Measurements from ENCODE around the gene HCFC2. TPM values are rescaled to one million over a fixed set of nuclear protein-coding genes. Genes with fewer than 3 reads are reported as not detected.

Gene HCFC2
- total and polyA plus RNA-seq, 2 experiments from 2014 or later, result 16.6 to 24.0 TPM

DNA sequence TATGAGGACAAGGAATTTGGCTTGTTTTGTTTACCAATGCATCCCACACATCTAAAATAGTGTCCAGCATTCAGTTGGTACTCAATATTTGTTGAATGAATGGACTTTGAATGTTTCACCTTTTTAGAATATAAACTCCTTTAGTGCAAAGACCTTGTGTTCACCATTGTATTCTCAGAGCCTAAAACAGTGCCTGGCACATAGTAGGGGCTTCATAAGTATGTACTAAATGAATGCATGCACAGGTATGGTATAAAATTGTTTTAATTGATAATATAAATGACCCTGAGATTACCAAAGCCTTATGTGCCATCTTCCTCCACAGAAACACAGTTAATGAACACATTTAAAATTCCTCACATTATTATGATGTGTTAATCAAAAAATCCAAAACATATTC is 78.7 kb downstream of the HCFC2 start:
- H3K9me3 ChIP-seq (ENCODE audit: low read depth), result no peaks in the 10 kb centered on the region
- TF ChIP-seq EZH2 (IDR thresholded peaks at IDR 0.05; ENCODE audit: insufficient read depth, poor library complexity, severe bottlenecking) (no peak), EZH2phosphoT487 (IDR thresholded peaks at IDR 0.05; ENCODE audit: insufficient read depth, low read depth) (no peak)
- no peak overlapping the region for H2AFZ ChIP-seq
- H3K4me1 ChIP-seq (ENCODE audit: insufficient read depth), result 0 out of 2 replicates have a peak, but pooled peaks cover 8% of the 10 kb centered on the region
- H3K9ac ChIP-seq, result no peak overlapping the region
- H3K27ac ChIP-seq, result no peak overlapping the region
- no peaks in the 10 kb centered on the region for H3K9me2 ChIP-seq (ENCODE audit: insufficient read depth)
- H3F3A ChIP-seq (ENCODE audit: insufficient read depth), result no peaks in the 10 kb centered on the region
- H3K4me2 ChIP-seq (ENCODE audit: unreplicated experiment), result no peak overlapping the region
- no peak overlapping the region for H3K4me3 ChIP-seq
- no peaks in the 10 kb centered on the region for H3K36me3 ChIP-seq (ENCODE audit: low read depth)
- in situ Hi-C loops (cut with MboI), result no loop called here
- no peaks in the 10 kb centered on the region for H3K27me3 ChIP-seq (replicated peaks; ENCODE audit: insufficient read depth)
- no peak for DNase-seq
- H4K20me1 ChIP-seq (ENCODE audit: insufficient read depth), result no peaks in the 10 kb centered on the region
- no peaks in the 10 kb centered on the region for H3K79me2 ChIP-seq (ENCODE audit: insufficient read depth)

DNA sequence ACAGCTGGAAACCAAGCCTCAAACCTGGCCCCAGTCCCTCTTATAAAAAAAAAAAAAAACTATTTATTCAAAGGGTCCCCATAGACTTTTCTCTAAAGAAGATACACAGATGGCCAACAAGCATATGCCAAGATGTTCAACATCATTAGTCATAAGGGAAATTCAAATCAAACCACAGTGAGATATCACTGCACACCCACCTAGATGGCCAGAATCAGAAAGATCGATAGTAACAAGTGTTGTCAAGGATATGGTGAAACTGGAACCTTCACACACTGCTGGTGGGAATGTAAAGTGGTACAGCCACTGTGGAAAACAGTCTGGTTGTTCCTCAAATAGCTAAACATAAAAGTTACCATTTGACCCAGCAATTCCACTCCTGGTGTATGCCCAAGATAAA is 79.6 kb downstream of the HCFC2 start:
- TF ChIP-seq EZH2 (IDR thresholded peaks at IDR 0.05; ENCODE audit: insufficient read depth, poor library complexity, severe bottlenecking) (no peak), EZH2phosphoT487 (IDR thresholded peaks at IDR 0.05; ENCODE audit: insufficient read depth, low read depth) (no peak)
- H3F3A ChIP-seq (ENCODE audit: insufficient read depth), result no peaks in the 10 kb centered on the region
- no peaks in the 10 kb centered on the region for H4K20me1 ChIP-seq (ENCODE audit: insufficient read depth)
- no peaks in the 10 kb centered on the region for H3K79me2 ChIP-seq (ENCODE audit: insufficient read depth)
- DNase-seq, result no peak
- no peaks in the 10 kb centered on the region for H3K9me3 ChIP-seq (ENCODE audit: low read depth)
- no peaks in the 10 kb centered on the region for H3K27me3 ChIP-seq (replicated peaks; ENCODE audit: insufficient read depth)
- no peaks in the 10 kb centered on the region for H3K36me3 ChIP-seq (ENCODE audit: low read depth)
- no peak overlapping the region for H2AFZ ChIP-seq
- in situ Hi-C loops (cut with MboI), result no loop called here
- whole genome bisulfite sequencing, 2 experiments (ENCODE audit: low coverage in 1 of 2, low lambda C conversion rate in 2 of 2, missing lambda C conversion rate in 2 of 2), result 97 to 100% methylated on average over 1 of the region's 1 CpG
- H3K4me1 ChIP-seq (ENCODE audit: insufficient read depth), result 0 out of 2 replicates have a peak, but pooled peaks cover 2% of the 10 kb centered on the region
- no peak overlapping the region for H3K4me3 ChIP-seq
- no peak overlapping the region for H3K27ac ChIP-seq
- no peak overlapping the region for H3K4me2 ChIP-seq (ENCODE audit: unreplicated experiment)
- H3K9ac ChIP-seq, result no peak overlapping the region
- H3K9me2 ChIP-seq (ENCODE audit: insufficient read depth), result no peaks in the 10 kb centered on the region

DNA sequence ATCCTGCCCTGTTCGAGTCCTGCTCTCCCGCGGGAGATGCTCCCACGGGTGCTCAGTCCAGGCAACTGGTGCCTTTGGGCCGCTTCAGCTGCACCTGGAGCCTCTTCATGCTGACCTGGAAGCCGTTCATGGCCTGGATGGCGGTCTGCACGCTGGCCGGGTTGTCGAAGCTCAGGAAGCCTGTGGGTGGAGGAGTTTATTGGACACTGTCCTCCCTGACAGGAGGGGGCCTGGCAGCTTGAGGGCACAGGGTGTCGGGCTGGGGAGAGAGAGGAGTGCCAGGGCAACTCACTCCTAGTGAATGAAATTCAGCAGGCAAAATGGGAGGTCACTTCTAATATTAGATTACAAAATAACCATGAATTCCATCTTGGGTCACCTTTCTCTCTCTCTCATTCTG is 83.0 kb downstream of the HCFC2 start:
- WGBS, 2 experiments (ENCODE audit: low coverage in 1 of 2, low lambda C conversion rate in 2 of 2, missing lambda C conversion rate in 2 of 2), result 69 to 75% methylated on average over 10 to 11 of the region's 11 CpGs
- no peaks in the 10 kb centered on the region for H3K9me2 ChIP-seq (ENCODE audit: insufficient read depth)
- no peaks in the 10 kb centered on the region for H3K79me2 ChIP-seq (ENCODE audit: insufficient read depth)
- in situ Hi-C loops (cut with MboI), result no loop called here
- no peaks in the 10 kb centered on the region for H4K20me1 ChIP-seq (ENCODE audit: insufficient read depth)
- TF ChIP-seq EZH2 (IDR thresholded peaks at IDR 0.05; ENCODE audit: insufficient read depth, poor library complexity, severe bottlenecking) (no peak), EZH2phosphoT487 (IDR thresholded peaks at IDR 0.05; ENCODE audit: insufficient read depth, low read depth) (no peak)
- no peaks in the 10 kb centered on the region for H3K36me3 ChIP-seq (ENCODE audit: low read depth)
- no peak overlapping the region for H3K27ac ChIP-seq
- H3F3A ChIP-seq (ENCODE audit: insufficient read depth), result no peaks in the 10 kb centered on the region
- H3K4me2 ChIP-seq (ENCODE audit: unreplicated experiment), result no peak overlapping the region
- H3K9ac ChIP-seq, result no peak overlapping the region
- H3K9me3 ChIP-seq (ENCODE audit: low read depth), result no peaks in the 10 kb centered on the region
- H2AFZ ChIP-seq, result no peak overlapping the region
- no peak for DNase-seq
- H3K27me3 ChIP-seq (replicated peaks; ENCODE audit: insufficient read depth), result no peaks in the 10 kb centered on the region
- H3K4me3 ChIP-seq, result no peak overlapping the region
- no peaks in the 10 kb centered on the region for H3K4me1 ChIP-seq (ENCODE audit: insufficient read depth)

DNA sequence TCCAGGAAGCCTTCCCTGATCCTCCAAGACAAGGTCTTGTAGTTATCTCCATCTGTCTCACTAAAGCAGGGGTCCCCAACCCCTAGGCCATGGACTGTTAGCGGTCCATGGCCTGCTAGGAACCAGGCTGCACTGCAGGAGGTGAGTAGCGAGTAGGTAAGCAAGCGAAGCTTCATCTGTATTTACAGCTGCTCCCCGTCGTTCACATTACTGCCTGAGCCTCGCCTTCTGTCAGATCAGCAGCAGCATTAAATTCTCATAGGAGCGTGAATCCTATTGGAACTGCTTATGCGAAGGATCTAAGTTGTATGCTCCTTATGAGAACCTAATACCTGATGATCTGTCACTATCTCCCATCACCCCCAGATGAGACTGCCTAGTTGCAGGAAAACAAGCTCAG is 86.1 kb downstream of the HCFC2 start:
- no peaks in the 10 kb centered on the region for H3K9me3 ChIP-seq (ENCODE audit: low read depth)
- 78 to 83% methylated on average over 8 of the region's 8 CpGs for WGBS, 2 experiments (ENCODE audit: low coverage in 1 of 2, low lambda C conversion rate in 2 of 2, missing lambda C conversion rate in 2 of 2)
- TF ChIP-seq EZH2phosphoT487 (IDR thresholded peaks at IDR 0.05; ENCODE audit: insufficient read depth, low read depth) (no peak), EZH2 (IDR thresholded peaks at IDR 0.05; ENCODE audit: insufficient read depth, poor library complexity, severe bottlenecking) (no peak)

DNA sequence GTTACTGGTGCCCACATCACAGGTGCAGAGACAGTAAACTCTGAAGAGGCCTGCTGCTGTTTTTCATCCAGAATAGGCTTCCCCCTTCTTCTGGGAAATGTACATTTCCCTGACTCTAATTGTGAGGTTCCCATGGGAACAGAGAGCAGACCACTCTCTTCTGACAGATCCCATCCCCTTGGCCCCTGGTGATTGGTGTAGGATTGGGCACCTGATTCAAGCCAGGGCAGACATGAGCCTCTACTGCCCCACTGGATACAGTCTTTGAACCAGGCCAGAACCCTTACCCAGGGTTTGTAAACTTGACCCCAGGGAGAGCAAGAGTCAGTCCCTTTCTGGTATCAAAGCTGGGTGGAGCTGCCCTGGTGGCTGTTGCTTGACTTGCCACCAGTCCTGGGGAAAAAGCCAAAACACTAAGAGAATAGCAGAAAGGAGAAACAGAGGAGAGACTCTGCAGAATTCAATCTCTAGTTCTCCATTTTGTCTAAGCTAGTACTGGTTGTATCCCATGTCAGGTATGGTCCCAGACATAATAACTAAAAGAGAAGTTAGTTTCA is 88.4 kb downstream of the HCFC2 start:
- DNase-seq, result no peak
- no peak overlapping the region for H2AFZ ChIP-seq
- no peak overlapping the region for H3K9ac ChIP-seq
- TF ChIP-seq EZH2 (IDR thresholded peaks at IDR 0.05; ENCODE audit: insufficient read depth, poor library complexity, severe bottlenecking), result no peak
- TF ChIP-seq EZH2phosphoT487 (IDR thresholded peaks at IDR 0.05; ENCODE audit: insufficient read depth, low read depth), result no peak
- H3K36me3 ChIP-seq (ENCODE audit: low read depth), result no peaks in the 10 kb centered on the region
- H3K79me2 ChIP-seq (ENCODE audit: insufficient read depth), result no peaks in the 10 kb centered on the region
- in situ Hi-C loops (cut with MboI), result no loop called here
- no peaks in the 10 kb centered on the region for H3K27me3 ChIP-seq (replicated peaks; ENCODE audit: insufficient read depth)
- H3K4me3 ChIP-seq, result no peak overlapping the region
- no peak overlapping the region for H3K27ac ChIP-seq
- H3K4me1 ChIP-seq (ENCODE audit: insufficient read depth), result no peaks in the 10 kb centered on the region
- no peaks in the 10 kb centered on the region for H3K9me2 ChIP-seq (ENCODE audit: insufficient read depth)
- no peaks in the 10 kb centered on the region for H4K20me1 ChIP-seq (ENCODE audit: insufficient read depth)
- no peaks in the 10 kb centered on the region for H3K9me3 ChIP-seq (ENCODE audit: low read depth)
- no peak overlapping the region for H3K4me2 ChIP-seq (ENCODE audit: unreplicated experiment)
- no peaks in the 10 kb centered on the region for H3F3A ChIP-seq (ENCODE audit: insufficient read depth)

More for the DNA sequence above, 86.1 kb downstream of the HCFC2 start:
- no peaks in the 10 kb centered on the region for H3K27me3 ChIP-seq (replicated peaks; ENCODE audit: insufficient read depth)
- in situ Hi-C loops (cut with MboI), result no loop called here
- H3K4me1 ChIP-seq (ENCODE audit: insufficient read depth), result no peaks in the 10 kb centered on the region
- no peaks in the 10 kb centered on the region for H3K9me2 ChIP-seq (ENCODE audit: insufficient read depth)
- no peak overlapping the region for H2AFZ ChIP-seq
- no peak overlapping the region for H3K9ac ChIP-seq
- H3K27ac ChIP-seq, result no peak overlapping the region
- no peak overlapping the region for H3K4me3 ChIP-seq
- no peak overlapping the region for H3K4me2 ChIP-seq (ENCODE audit: unreplicated experiment)
- no peaks in the 10 kb centered on the region for H3K36me3 ChIP-seq (ENCODE audit: low read depth)
- H3F3A ChIP-seq (ENCODE audit: insufficient read depth), result no peaks in the 10 kb centered on the region
- H4K20me1 ChIP-seq (ENCODE audit: insufficient read depth), result no peaks in the 10 kb centered on the region
- DNase-seq, result no peak
- H3K79me2 ChIP-seq (ENCODE audit: insufficient read depth), result no peaks in the 10 kb centered on the region

All from GM23248 (cell line).